Measurements from ENCODE around the gene GOLGA8J. TPM values are rescaled to one million over a fixed set of nuclear protein-coding genes. Genes with fewer than 3 reads are reported as not detected.

Gene GOLGA8J
- total RNA-seq, 1 donor from 2014 or later: not detected

- Mint-ChIP-seq H3K27me3 (ENCODE audit: low read depth) (peaks cover 1% of the 10 kb centered on the region), H3K36me3 (no peaks in the 10 kb centered on the region), H3K4me3 (no peak overlapping the region), H3K27ac (no peak overlapping the region), H3K9me3 (peaks cover 16% of the 10 kb centered on the region), H3K4me1 (peaks cover 4% of the 10 kb centered on the region)
- TF ChIP-seq CTCF (IDR thresholded peaks at IDR 0.05; ENCODE audit: unreplicated experiment): no peak
- DNase-seq (ENCODE audit: low spot score in 2 of 2, unreplicated experiment in 2 of 2): no peak
Observed at GRCh38 chr15:30055604-30056003, 27.2 kb upstream of the GOLGA8J start.

- H3K27ac Mint-ChIP-seq: no peak overlapping the region
- H3K36me3 Mint-ChIP-seq: no peaks in the 10 kb centered on the region
- peaks cover under 1% of the 10 kb centered on the region for H3K4me1 Mint-ChIP-seq
Observed at GRCh38 chr15:30056166-30056565, 26.6 kb upstream of the GOLGA8J start.

GRCh38 chr15:30059771-30060170, 23.0 kb upstream of the GOLGA8J start:
- Mint-ChIP-seq H3K36me3 (no peaks in the 10 kb centered on the region), H3K27ac (no peak overlapping the region), H3K9me3 (no peaks in the 10 kb centered on the region), H3K4me3 (no peak overlapping the region), H3K27me3 (ENCODE audit: low read depth) (peaks cover 1% of the 10 kb centered on the region), H3K4me1 (peaks cover 17% of the 10 kb centered on the region)
- DNase-seq (ENCODE audit: low spot score in 2 of 2, unreplicated experiment in 2 of 2): no peak
- no peak for TF ChIP-seq CTCF (IDR thresholded peaks at IDR 0.05; ENCODE audit: unreplicated experiment)

More at GRCh38 chr15:30056166-30056565, 26.6 kb upstream of the GOLGA8J start:
- DNase-seq (ENCODE audit: low spot score in 2 of 2, unreplicated experiment in 2 of 2): no peak
- TF ChIP-seq CTCF (IDR thresholded peaks at IDR 0.05; ENCODE audit: unreplicated experiment): no peak
- Mint-ChIP-seq H3K4me3 (no peak overlapping the region), H3K27me3 (ENCODE audit: low read depth) (peaks cover 1% of the 10 kb centered on the region), H3K9me3 (peaks cover 16% of the 10 kb centered on the region)

GRCh38 chr15:30062881-30063280, 19.9 kb upstream of the GOLGA8J start:
- H3K27ac Mint-ChIP-seq: peak overlapping the region; percentile 73
- no peak for TF ChIP-seq CTCF (IDR thresholded peaks at IDR 0.05; ENCODE audit: unreplicated experiment)
- H3K4me1 Mint-ChIP-seq: peaks cover 28% of the 10 kb centered on the region
- peaks cover 1% of the 10 kb centered on the region for H3K27me3 Mint-ChIP-seq (ENCODE audit: low read depth)
- DNase-seq (ENCODE audit: low spot score in 2 of 2, unreplicated experiment in 2 of 2): no peak
- H3K4me3 Mint-ChIP-seq: no peak overlapping the region
- peaks cover 1% of the 10 kb centered on the region for H3K9me3 Mint-ChIP-seq
- peaks cover under 1% of the 10 kb centered on the region for H3K36me3 Mint-ChIP-seq

GRCh38 chr15:30063835-30064546, 18.8 kb upstream of the GOLGA8J start:
- H3K4me3 Mint-ChIP-seq: no peak overlapping the region
- peak overlapping the region; percentile 81 for H3K27ac Mint-ChIP-seq
- no peak for TF ChIP-seq CTCF (IDR thresholded peaks at IDR 0.05; ENCODE audit: unreplicated experiment)
- peaks cover 28% of the 10 kb centered on the region for H3K4me1 Mint-ChIP-seq
- H3K27me3 Mint-ChIP-seq (ENCODE audit: low read depth): no peaks in the 10 kb centered on the region
- peaks cover 6% of the 10 kb centered on the region for H3K9me3 Mint-ChIP-seq
- H3K36me3 Mint-ChIP-seq: peaks cover 3% of the 10 kb centered on the region
- no peak for DNase-seq (ENCODE audit: low spot score in 2 of 2, unreplicated experiment in 2 of 2)

All from mesothelial cell of epicardium (in vitro differentiated cells).